Anterior cingulate cortex (tissue), 58 donors: Measurements from ENCODE around the gene PCBD2.
A peak's percentile ranks its signal among the peaks of the same experiment; 100 is the strongest.
"Not testable (repeated sequence)": the region's sequence is repeated elsewhere in the genome, so short reads cannot be mapped to it uniquely, and the experiment has no call there.

Experiments
- DNase-seq, 58 donors: peaks; one replicate each; lab custom pipeline; 2025; lab: John Stamatoyannopoulos, UW

Gene PCBD2

DNA sequence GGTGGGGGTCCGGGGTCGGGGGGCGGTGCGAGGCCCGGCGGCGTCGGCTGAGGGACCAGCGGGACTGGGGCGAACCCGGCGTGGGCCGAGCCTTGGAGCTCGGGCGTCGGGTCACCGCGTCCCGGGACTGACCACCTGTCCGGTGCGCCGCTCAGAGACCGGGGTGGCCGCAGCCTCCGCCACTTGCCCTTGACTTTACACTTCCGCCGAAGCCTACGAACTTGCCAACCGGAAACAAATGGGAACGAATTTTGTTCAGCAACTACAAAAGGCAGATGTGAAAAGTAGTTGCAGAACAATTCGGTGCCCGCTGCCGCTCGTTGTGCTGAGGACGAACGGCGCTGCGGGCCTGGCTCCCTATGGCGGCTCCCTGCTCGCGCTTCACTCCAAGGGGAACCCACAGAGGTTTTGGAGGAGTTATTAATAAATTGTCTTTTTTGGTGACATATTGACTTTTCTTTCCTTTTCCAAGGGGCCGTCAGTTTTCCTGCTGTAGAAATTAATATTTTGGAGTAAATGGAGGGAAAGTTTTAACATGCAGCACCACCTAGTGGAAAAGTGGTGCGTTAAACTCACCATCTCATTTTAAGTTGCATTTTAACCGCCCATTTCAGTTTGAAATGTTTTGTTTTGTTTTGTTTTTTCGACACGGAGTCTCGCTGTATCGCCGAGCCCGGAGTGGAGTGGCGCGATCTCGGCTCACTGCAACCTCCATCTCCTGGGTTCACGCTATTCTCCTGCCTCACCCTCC, 490 bp downstream of the PCBD2 start:
- peak in 42 of 58 donors; percentile 35 to 83 (median 64) for DNase-seq

DNA sequence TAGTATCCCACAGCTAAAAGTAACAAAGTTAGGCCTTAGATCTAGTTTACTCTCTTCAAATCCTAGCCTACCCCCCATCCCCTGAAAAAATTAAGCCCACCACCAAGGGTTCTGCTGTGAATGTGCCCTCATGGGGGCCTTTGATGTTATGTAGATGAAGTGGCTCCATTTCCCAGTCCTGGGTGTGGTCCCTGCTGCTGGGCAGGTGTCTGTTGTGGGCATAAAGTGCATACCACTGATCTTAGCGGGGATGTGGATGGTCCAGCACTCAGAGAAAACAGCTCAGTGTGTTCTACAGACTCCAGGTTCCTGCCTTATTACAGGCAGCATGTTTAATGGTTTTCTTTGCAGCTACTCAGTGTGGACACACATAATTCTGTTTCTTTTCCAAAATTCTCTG, 1.9 kb downstream of the PCBD2 start:
- DNase-seq = no peak

DNA sequence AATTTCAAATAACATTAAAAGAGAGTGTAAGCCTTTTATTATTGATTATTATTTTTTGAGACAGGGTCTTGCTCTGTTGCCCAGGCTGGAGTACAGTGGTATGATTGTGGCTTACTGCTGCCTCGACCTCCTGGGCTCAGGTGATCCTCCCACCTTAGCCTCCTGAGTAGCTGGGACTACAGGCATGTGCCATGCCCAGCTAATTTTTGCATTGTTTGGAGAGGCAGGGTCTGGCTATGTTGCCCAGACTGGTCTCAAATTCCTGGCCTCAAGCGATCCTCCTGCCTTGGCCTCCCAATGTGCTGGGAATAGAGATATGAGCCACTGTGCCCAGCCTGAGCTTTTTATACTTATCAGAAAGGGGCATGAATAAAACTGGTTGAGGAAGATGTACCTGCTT, 5.8 kb downstream of the PCBD2 start:
- not testable (repeated sequence) for DNase-seq

DNA sequence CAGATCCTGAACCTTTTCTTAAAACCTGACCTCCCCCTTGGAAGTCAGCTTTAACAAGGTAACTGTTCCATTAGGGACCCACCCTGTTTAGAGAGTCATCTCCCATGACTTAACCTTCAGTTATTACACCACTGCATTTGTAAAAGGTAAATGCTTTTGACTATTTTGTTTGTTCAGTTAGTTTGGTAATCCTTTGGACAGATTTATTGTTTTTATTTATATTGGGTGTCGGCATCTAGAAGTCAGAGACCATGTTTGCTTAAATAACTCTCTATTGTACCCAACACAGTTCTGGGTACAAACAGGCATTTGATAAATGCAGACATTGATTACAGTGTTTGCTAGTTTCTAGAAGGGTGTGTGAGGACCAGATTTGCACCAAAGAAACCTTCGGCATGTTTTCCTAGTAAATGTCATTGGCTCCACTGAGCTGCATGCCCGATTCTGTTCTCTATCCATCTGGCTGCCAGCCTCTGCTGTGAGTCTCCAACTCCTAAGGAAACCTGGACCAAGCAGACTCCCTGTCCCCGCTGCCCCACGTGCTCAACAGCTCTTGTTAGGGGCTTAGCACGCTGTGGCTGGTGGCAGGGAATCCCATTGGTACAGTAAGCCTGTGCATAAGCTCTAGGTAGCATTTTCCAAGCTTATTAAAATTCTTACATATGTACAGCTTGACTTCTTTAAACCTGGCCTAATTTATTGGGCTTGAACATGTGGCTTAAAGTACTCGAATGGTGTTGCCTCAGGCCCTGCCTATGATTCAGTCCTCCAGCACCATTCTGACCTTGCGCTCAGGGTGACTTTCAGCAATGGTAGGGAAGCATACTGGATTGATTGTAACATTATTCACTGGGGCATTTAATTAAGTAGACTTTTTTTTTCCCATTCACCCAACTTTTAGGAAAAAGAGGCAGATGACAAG, 6.6 kb downstream of the PCBD2 start:
- peak in 3 of 58 donors; percentile 0 to 7 (median 3) for DNase-seq

DNA sequence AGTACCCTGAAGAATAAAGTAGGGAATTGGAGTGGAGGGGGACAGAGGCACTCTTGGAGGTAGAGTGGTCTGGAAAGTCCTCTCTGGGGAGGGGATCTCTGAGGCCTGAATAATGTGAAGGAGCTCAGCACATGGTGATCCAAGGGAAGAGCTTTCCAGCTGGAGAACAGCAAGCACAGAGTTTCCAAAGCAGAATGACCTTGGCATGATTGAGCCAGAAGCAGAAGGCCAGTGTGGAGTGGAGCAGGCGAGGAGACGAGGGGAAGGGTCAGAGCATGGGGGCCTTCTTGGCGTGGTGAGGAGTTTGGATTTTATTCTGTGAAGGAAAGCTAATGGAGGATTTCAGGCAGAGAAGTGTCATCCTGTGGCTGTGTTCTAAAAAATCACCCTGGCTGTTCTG, 8.3 kb downstream of the PCBD2 start:
- no peak for DNase-seq

DNA sequence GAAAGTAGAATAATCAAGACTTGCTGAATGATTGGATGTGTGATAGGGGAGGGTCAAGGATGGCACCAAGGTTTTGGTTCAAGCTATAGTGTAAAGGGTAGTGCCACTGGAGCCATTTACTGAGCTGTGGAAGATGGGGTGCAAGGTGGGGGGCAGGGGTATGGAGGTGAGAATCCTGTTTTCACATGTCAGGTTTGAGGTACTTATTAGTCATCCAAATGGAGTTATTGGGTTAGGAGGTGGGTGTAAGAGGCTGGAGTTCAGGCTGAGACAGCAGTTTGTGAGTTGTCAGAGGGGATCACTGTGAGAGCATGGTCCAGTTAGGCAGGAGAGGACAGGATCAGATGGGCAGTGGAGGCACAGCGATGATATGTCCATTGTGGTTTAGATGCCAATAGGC, 8.9 kb downstream of the PCBD2 start:
- no peak for DNase-seq

DNA sequence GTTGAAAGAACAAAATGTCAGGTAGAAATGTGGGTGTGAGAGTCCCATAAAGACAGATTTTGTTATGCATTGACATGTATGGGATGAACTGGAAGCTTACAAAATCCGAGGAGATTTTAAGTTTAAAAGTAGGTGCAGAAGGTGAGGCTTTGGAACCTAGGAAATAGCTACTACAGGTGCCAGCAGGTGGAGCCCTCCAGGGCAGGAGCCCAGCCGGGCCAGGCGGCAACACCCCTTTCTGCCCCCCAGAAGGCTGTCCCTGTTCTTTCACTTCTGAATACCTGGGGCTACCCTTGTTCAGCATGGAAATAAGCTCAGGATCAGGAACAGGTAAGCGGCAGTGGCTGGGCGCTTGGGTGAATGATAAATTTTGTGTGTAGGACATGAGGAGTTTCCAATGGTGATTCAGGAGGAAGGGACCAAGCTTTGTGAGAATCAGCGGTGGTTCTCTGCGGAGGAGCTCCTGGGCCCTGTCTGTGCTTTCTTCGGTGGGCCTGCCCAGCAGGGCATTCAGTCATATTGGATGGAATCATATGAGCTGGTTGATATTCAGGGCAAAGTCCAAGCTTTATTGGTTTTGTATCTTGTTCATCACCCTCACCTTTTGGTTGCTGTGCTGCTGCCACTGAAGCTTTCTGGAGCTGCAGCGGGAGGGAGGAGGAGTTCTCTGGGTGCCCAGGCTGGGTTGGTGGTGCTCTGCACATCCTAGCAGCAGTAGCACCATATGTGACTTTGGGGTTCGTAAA, 12.3 kb downstream of the PCBD2 start:
- no peak for DNase-seq

DNA sequence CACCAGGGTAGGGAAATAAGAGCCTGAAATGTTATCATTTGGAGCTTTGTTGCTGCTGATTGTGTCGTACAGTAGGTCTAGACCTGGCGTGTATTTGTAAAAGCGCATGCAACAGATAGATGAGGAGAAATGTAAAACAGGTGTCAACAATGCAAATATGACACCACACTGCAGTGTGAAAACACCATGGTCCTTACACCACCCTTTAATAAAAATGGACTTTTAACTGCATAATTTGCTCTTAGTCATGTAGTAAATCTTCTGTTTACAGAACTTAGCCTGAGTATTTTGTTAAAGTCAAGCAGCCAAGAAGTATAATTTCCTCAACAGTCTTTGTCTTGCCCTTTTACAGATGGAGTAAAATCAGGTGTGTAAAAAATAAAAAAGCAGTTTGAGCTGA, 13.9 kb downstream of the PCBD2 start:
- no peak for DNase-seq

DNA sequence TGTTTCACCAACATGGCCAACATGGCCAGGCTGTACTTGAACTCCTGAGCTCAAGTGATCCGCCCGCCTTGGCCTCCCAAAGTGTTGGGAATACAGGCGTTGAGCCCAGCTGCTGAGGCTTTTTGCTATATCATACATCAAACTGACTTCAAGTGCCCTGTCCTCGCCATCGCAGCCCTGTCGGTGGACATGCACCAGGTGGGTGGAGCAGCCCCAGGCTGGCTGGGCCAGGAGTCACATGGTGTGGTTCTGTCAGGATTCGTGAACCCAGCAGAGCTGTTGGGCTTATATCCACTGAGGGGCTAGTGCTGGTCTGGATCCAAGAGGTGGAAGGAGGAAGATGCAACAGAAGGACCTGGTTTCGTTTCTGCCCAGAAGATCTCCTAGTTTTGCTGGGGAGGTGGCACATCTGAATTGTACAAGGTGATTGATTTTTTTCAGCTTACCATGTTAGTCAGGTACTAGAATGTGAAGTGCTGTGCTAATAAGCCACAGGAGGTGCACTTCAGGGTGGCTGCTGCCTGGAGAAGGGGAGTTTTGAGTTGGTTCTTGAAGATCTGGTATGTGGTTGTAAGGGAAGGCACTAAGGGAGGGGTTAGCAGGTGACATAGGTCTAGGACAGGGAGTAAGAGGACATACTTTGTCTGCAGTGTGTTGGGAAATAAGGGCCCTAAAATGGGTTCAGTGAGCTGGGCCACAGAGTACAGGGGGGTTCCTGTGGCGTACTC, 16.1 kb downstream of the PCBD2 start:
- no peak for DNase-seq

DNA sequence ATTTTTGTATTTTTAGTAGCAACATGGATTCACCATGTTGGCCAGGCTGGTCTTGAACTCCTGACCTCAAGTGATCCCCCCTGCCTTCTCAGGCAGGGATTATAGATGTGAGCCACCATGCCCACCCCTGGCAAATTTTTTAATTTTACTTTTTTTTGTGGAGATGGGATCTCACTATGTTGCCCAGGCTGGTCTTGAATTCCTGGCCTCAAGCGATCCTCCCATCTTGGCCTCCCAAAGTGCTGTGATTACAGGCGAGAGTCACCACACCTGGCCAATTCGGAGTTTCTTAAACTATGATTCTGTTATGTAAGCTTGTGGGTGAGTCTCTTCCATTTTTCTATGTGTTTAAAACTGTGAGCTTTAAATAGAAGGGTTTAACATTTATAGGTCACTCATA, 27.6 kb downstream of the PCBD2 start:
- no peak for DNase-seq

DNA sequence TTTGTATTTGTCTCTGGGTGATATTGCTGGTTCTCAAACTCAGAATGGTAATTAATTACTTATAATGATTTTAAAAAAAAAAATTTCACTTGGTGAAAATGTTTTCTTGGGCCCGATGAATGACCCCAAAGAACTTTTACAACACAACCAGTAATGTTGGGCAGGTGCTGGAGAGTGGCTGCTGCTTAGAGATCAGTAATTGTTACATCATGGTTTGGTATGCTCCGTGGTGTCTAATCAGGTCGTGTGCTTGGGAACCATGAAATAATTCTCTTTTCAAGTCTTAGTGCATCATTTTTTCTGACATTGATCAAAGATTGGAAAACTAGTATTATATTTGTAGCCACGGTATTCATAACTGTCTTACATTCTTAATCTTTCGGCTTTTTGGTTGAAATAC, 29.3 kb downstream of the PCBD2 start:
- DNase-seq = no peak

DNA sequence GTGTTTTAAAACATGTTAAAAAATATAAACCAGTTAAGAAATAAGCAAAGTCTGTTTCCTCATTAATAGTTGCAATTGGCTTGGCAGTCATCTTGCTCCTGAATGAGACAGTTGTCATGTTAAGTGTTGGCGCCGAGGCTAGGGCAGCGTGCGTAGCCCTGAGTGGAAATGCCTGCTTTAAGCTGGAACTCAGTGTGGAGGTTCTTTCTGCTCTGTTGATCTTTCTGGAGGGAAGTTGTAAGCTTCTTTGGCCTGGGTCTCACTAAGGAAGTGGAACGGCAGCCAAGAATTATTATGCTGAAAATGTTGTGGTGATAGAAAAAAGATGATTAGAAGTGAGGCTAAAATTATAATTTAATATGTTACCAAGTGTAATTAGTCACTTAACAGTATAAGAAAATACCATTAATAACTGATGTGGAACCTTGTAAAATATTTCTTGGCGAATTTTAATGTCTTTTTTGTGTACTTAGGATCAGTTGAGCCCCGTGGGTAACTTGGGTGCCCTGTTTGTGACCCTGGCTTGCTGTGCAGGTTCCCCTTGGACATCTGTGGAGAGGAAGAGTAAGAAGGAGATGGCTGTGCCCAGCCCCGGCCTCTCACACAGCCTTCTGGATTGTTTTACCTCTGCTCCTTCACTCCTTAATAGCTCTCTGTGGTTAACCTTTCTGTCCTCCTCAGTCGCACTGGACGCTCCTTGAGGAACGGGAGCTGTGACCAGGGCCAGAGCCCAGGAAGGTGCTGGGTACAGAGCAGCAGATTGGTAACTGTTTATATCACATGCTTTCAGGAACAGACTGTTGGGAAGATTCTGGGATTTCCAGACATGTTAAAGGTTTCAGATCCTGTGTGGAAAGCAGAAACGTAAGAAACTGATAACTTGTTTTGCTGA, 31.0 kb downstream of the PCBD2 start:
- no peak for DNase-seq

DNA sequence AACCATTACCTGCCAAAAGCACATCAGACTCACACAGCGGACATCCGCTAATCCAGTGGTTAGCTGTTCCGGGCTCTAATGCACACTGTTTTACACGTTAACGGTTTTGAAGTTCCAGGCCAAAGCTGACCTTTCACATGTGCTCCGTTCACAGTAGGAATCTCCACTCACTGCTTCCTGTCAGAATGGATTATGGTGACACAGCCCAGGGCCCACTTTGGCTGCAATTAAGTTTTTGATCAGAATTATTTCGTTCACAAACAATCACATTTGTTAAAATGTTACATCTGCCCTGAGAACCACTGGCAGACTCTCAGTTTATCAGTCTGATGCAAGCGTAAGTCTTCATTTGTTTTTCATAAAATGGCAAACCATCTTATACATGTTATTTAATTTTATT, 32.6 kb downstream of the PCBD2 start:
- no peak for DNase-seq

DNA sequence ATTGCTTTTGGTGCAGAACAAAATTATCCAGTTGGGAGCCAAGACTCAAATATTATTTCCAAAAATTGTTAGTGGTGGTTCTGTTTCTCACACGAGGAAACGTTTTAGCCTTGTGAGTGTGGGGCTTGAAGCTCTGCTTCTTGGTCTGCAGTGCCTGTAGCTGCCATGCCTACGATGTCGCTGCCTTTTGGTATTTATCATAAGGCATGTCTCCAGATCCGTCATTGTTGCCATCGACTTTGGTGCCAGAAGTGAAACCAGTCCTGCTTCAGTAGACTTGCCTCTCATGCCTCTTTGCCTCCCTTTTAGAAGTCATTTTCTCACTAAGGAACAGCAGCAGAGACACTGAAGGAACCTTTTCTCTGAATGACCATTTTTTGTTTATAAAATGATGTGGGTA, 33.1 kb downstream of the PCBD2 start:
- no peak for DNase-seq

DNA sequence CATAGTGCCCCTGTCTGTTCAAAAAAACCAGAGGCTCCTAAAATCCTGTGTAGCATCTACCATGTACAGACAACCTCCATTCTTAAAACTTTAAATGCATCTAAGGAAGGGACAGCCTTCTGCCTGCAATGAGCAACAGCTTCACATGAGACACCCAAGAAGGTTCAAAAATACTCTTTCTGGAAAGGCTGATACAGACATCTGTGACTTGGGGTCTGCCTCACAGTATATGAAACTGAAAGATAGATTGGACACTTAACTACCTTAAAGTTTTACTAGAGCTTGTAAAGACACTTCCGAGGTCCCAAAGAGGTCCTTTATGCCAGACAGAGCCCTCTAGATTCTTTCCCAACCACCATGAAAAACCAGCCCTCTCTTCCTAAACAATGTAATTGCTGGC, 34.6 kb downstream of the PCBD2 start:
- no peak for DNase-seq

DNA sequence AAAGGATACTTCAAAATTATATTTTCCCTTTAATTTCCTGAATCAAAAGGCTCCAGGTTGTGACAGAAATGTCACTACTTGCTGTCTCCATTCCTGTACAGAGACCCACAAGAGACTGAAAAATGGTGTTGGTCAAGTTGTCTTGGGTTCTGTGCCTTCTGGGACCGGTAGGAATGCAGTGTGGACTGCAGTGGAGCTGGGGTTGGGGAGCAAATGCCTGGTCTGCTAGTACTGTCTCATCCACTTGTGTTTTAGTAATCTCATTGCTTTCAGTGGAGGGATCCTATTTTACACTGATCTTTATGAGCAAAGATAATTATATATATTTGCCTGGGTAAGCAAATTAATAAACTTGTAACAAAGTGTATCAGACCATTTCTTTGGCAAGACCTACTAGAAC, 38.6 kb downstream of the PCBD2 start:
- no peak for DNase-seq

DNA sequence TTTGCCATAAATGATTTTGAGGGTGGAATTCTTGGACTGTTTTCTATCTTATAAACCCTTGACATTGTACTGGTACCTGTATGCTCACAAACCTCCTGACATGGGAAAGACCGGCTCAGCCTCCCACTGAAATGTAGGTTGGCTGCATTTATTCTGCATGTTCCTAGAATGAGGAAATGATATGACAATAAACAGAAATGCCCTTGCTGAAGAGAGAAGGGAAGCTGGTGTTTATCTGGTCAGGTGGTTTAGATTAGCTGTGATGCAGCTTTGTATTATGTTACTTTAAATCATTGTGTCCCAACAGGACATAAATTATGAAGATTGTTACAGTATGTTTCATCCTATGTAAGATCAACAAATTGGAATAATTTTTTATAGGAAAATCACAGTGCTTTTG, 39.7 kb downstream of the PCBD2 start:
- no peak for DNase-seq

DNA sequence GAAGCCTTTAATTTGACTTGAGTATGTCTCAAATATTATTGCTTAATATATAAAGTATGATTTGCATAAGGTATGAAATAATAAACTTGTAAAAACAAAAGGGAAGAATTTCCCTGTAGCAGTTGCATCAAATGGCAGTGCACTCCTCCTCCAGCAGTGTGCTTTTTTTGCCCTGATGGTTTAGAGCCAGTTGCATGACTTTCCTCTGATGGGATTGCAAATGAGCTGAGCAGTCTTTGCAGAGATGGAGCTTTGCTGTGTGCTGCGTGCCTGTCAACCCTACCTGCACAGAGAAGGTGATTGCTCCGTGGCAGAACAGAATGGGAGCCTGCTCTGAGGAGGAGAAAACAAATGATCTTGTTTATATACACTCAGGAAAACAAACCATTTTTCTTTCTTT, 40.1 kb downstream of the PCBD2 start:
- peak in 2 of 58 donors; percentile 8 to 12 for DNase-seq

DNA sequence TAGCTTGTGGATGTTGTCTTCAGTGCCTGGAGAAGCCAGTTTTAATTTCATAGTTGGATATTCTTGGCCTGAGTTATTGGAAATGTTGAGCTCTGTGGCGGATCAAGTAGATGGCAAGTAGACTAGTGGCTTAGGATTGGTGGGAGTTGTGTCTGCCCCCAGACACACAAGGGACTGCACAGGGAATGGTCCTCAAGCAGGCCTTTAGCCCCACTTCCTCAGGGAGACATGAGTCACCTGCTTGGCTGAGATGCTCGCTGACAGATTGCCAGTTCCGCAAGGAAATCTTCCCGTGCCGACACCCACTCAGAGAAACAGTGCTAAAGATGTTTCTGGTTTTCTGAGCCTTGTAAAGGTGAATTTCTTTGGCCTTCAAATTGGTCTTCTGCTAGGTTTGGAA, 44.0 kb downstream of the PCBD2 start:
- DNase-seq = no peak
